Natural killer cell (primary cell): ENCODE results near the gene VPS72. TPM values are rescaled to one million over a fixed set of nuclear protein-coding genes. Genes with fewer than 3 reads are reported as not detected.

Experiments
- ATAC-seq, 3 donors: fragments of 150-1000 bp in 2 of 3; fragments of 200-7000 bp in 1 of 3; cut with Tn5 transposase; 1 replicate in 1 of 3; 2 replicates in 2 of 3; pipeline ENCODE4 v1.10.0; 2021; ENCODE audit warnings: mild to moderate bottlenecking in 2 of 3, moderate library complexity in 2 of 3
- DNase-seq, 2 donors: peaks; one replicate each; pipeline versions ENCODE4 v3.0.0 to v3.0.0-alpha.2; 2013 to 2021; ENCODE audit warnings: mixed read lengths in 1 of 2
- H3K27ac ChIP-seq: one replicate; pipeline ENCODE4 v1.5.1; 2013; ENCODE audit warnings: mild to moderate bottlenecking, low read length
- H3K27me3 ChIP-seq: one replicate; pipeline ENCODE4 v1.6.1; 2013; ENCODE audit warnings: low read length; ENCODE audit not compliant: control insufficient read depth, insufficient read depth
- H3K36me3 ChIP-seq: one replicate; pipeline ENCODE4 v1.6.1; 2013; ENCODE audit warnings: low read length; ENCODE audit not compliant: control insufficient read depth, insufficient read depth
- H3K4me1 ChIP-seq: one replicate; pipeline ENCODE4 v1.6.1; 2013; ENCODE audit warnings: low read length; ENCODE audit not compliant: control insufficient read depth, insufficient read depth
- H3K4me3 ChIP-seq: one replicate; pipeline ENCODE4 v1.5.1; 2013; ENCODE audit warnings: low read length
- H3K9me3 ChIP-seq: one replicate; pipeline ENCODE4 v1.6.1; 2013; ENCODE audit warnings: low read length; ENCODE audit not compliant: control insufficient read depth, insufficient read depth
- H3K27ac Mint-ChIP-seq, 2 donors: one replicate each; pipeline ENCODE4 v1.8.0; 2022; ENCODE audit warnings: mild to moderate bottlenecking in 2 of 2, mixed read lengths in 2 of 2, moderate library complexity in 1 of 2
- H3K27me3 Mint-ChIP-seq, 2 donors: one replicate each; pipeline ENCODE4 v1.8.0; 2022; ENCODE audit warnings: low read depth in 2 of 2, mixed read lengths in 2 of 2
- H3K36me3 Mint-ChIP-seq: one replicate; pipeline ENCODE4 v1.8.0; 2022; ENCODE audit warnings: mixed read lengths
- H3K4me1 Mint-ChIP-seq, 2 donors: one replicate each; pipeline ENCODE4 v1.8.0; 2022; ENCODE audit warnings: mixed read lengths in 2 of 2
- H3K4me3 Mint-ChIP-seq: one replicate; pipeline ENCODE4 v1.8.0; 2022; ENCODE audit warnings: mild to moderate bottlenecking, moderate library complexity, mixed read lengths
- H3K9me3 Mint-ChIP-seq, 2 donors: one replicate each; pipeline ENCODE4 v1.8.0; 2022; ENCODE audit warnings: mixed read lengths in 2 of 2
- WGBS: methylation state at CpG from one replicate; pipeline ENCODE4 v1.1.7; 2013; ENCODE audit warnings: missing lambda C conversion rate; ENCODE audit not compliant: insufficient coverage; 5-methylcytosine and 5-hydroxymethylcytosine counted together
- intact Hi-C: fragments of 100-400 bp; cut with micrococcal nuclease; formaldehyde crosslinking; loops from one replicate; pipeline ENCODE4 v1.14.2; 2022
- total RNA-seq, 4 donors: library from RNA; stranded (reverse); fragments of 120-200 nt in 1 of 4; gene quantifications; one replicate each; pipeline versions ENCODE4 v1.2.3 to v1.2.4, GENCODE V29; 2013 to 2022
- TF ChIP-seq, protein P1 (sequence below): fragments of 200-600 bp; IDR thresholded peaks from one replicate; pipeline ENCODE4 v1.8.0; 2022; ENCODE audit warnings: antibody characterized with exemption

VPS72 gene
- total RNA-seq, 3 donors from 2014 or later (not counting 1 experiment from before 2014, with no cell fraction given), result 26.2 to 45.1 (median 44.8) TPM

DNA sequence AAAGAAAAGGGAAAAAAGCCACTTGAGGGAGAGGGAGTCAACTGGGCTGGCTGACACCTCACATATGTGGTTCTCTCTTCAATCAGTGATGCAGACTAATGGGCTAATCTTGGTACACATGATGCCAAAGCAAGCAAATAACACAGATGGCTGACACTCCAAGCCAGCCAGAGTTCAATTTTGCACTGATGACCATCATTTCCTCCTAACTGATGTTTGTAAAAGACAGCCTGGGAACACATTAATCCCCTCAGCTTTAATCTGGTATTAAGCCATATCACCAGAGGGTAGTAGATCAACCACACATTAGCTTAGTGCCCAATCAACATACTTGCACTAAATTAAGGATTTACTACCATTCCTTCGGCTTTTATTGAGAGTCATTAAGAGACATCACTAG is 2.8 kb downstream of the VPS72 start:
- WGBS, result no CpG with 5 or more reads among the region's 1 CpG
- intact Hi-C loops, result no loop called here
- ATAC-seq, result no peak

GRCh38 chr1:151184211-151184610 is 5.8 kb downstream of the VPS72 start:
- Mint-ChIP-seq H3K36me3 (peaks cover 18% of the 10 kb centered on the region), H3K27me3 (no peaks in the 10 kb centered on the region), H3K4me1 (peaks cover 21 to 24% of the 10 kb centered on the region in 2 donors), H3K27ac (no peak overlapping the region), H3K4me3 (no peak overlapping the region), H3K9me3 (no peaks in the 10 kb centered on the region)
- TF ChIP-seq, protein P1, sequence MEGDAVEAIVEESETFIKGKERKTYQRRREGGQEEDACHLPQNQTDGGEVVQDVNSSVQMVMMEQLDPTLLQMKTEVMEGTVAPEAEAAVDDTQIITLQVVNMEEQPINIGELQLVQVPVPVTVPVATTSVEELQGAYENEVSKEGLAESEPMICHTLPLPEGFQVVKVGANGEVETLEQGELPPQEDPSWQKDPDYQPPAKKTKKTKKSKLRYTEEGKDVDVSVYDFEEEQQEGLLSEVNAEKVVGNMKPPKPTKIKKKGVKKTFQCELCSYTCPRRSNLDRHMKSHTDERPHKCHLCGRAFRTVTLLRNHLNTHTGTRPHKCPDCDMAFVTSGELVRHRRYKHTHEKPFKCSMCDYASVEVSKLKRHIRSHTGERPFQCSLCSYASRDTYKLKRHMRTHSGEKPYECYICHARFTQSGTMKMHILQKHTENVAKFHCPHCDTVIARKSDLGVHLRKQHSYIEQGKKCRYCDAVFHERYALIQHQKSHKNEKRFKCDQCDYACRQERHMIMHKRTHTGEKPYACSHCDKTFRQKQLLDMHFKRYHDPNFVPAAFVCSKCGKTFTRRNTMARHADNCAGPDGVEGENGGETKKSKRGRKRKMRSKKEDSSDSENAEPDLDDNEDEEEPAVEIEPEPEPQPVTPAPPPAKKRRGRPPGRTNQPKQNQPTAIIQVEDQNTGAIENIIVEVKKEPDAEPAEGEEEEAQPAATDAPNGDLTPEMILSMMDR, result no peak
- over 99% methylated on average over 8 of the region's 10 CpGs for WGBS
- peaks cover 9% of the 10 kb centered on the region for H3K4me1 ChIP-seq
- H3K27ac ChIP-seq, result no peak overlapping the region
- no peaks in the 10 kb centered on the region for H3K9me3 ChIP-seq
- peaks cover 44% of the 10 kb centered on the region for H3K36me3 ChIP-seq
- H3K4me3 ChIP-seq, result no peak overlapping the region
- intact Hi-C loops, result no loop called here
- H3K27me3 ChIP-seq, result no peaks in the 10 kb centered on the region
- ATAC-seq (no peak), DNase-seq (no peak)

More for the DNA sequence above, 2.8 kb downstream of the VPS72 start:
- H3K9me3 Mint-ChIP-seq, result no peaks in the 10 kb centered on the region
- Histone ChIP-seq H3K4me1 (peaks cover 19% of the 10 kb centered on the region), H3K9me3 (no peaks in the 10 kb centered on the region), H3K27ac (no peak overlapping the region), H3K36me3 (peaks cover 31% of the 10 kb centered on the region), H3K4me3 (no peak overlapping the region), H3K27me3 (no peaks in the 10 kb centered on the region)
- H3K27me3 Mint-ChIP-seq, result peaks cover 0 to 3% of the 10 kb centered on the region in 2 donors
- DNase-seq, result no peak
- no peak overlapping the region for H3K4me3 Mint-ChIP-seq
- H3K4me1 Mint-ChIP-seq, result peaks cover 33 to 40% of the 10 kb centered on the region in 2 donors
- peaks cover 17% of the 10 kb centered on the region for H3K36me3 Mint-ChIP-seq
- no peak overlapping the region for H3K27ac Mint-ChIP-seq
- TF ChIP-seq, protein P1, result no peak

DNA sequence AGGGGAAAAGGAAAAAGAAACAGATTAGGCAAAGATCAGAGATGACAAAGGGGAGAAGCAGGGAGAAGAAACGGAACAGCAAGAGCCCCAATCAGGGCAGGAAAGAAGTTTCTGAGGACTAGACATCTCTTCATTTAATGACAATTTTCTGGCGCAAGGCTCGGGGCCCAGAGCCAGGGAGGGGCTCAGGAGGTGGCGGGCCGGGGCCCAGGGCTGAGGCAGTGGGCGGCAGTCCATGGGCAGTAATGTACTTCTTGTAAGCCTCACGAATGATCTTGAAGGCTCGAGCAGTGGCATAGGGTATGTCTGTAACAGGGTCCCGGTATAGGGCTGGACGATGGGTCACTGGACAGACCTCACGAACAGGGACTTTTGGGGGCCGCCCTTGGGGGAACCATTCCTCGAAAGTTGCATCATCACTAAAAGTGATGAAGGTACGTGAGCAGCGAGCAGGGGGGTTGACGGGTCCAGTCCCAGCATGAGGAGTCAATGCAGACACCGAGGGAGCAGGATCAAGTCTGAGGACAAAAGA is 13.4 kb downstream of the VPS72 start:
- no peak for ATAC-seq
- peaks cover 62% of the 10 kb centered on the region for H3K36me3 ChIP-seq
- H3K4me1 ChIP-seq, result no peaks in the 10 kb centered on the region
- Mint-ChIP-seq H3K9me3 (no peaks in the 10 kb centered on the region), H3K27ac (no peak overlapping the region), H3K4me1 (peaks cover 0 to 10% of the 10 kb centered on the region in 2 donors), H3K36me3 (peaks cover 25% of the 10 kb centered on the region), H3K4me3 (no peak overlapping the region), H3K27me3 (no peaks in the 10 kb centered on the region)
- intact Hi-C loops, result no loop called here
- WGBS, result 98% methylated on average over 17 of the region's 17 CpGs
- H3K4me3 ChIP-seq, result no peak overlapping the region
- no peak overlapping the region for H3K27ac ChIP-seq
- DNase-seq, result no peak
- TF ChIP-seq, protein P1, result no peak
- no peaks in the 10 kb centered on the region for H3K27me3 ChIP-seq
- no peaks in the 10 kb centered on the region for H3K9me3 ChIP-seq

DNA sequence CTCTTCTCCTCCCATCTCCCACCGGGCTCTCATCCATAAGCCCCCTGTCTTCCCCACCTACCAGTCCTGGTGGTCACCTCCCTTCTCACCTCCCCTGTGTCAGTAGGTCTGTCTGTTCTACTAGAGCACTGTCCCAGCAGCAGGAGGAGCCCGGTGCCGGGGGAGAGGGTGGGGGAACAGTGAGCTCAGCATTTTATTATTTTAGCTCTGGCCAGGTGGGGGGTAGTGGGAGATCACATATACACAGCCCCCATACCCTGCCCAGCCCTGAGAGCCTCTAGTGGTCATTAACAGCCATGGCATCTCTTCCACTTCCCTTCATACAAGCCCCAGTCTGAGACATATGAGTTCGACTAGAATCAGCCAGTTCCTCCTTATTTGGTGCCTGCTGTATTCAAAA is 14.1 kb downstream of the VPS72 start, which contains the start of gene TMOD4:
Gene TMOD4, minus strand, starts transcription at position 119 of the 400 bp plus-strand sequence. CDS start 1,106 bp downstream, outside the sequence.
- ATAC-seq (peak in 2 of 3 donors; percentile 50 to 54), DNase-seq (peak in 1 of 2 donors; percentile 36)
- Histone ChIP-seq H3K9me3 (no peaks in the 10 kb centered on the region), H3K27me3 (no peaks in the 10 kb centered on the region), H3K4me3 (no peak within 1 kb of the TSS), H3K27ac (no peak within 1 kb of the TSS), H3K4me1 (no peaks in the 10 kb centered on the region), H3K36me3 (peaks cover 60% of the 10 kb centered on the region)
- H3K4me3 Mint-ChIP-seq, result no peak within 1 kb of the TSS
- H3K4me1 Mint-ChIP-seq, result peaks cover 0 to 8% of the 10 kb centered on the region in 2 donors
- no peaks in the 10 kb centered on the region for H3K9me3 Mint-ChIP-seq
- no peaks in the 10 kb centered on the region for H3K27me3 Mint-ChIP-seq
- H3K36me3 Mint-ChIP-seq, result peaks cover 25% of the 10 kb centered on the region
- 46% methylated on average over 2 of the region's 4 CpGs for WGBS
- TF ChIP-seq, protein P1, result peak; percentile 22
- H3K27ac Mint-ChIP-seq, result peak within 1 kb of the TSS in 1 of 2 donors; percentile 6
- intact Hi-C loops, result no loop called here
